G401 (cell line): ENCODE data around the gene SLIRP. TPM values are rescaled to one million over a fixed set of nuclear protein-coding genes. Genes with fewer than 3 reads are reported as not detected.
A peak's percentile ranks its signal among the peaks of the same experiment; 100 is the strongest.
"Not testable (repeated sequence)": the region's sequence is repeated elsewhere in the genome, so short reads cannot be mapped to it uniquely, and the experiment has no call there.

Experiments
- DNase-seq: peaks from one replicate; pipeline ENCODE4 v3.0.0-alpha.2; 2015; ENCODE audit warnings: low spot score
- in situ Hi-C: cut with HindIII; loops from 2 replicates; pipeline ENCODE4 v1.10.0; 2016; ENCODE audit warnings: low sequenced_read_pairs, mixed read lengths
- total RNA-seq: library from RNA; depleted of rRNA; stranded (reverse); fragments of >200 nt; shearing (Covaris generic); gene quantifications from 2 replicates; pipeline ENCODE4 v1.2.3, GENCODE V29; 2014; rRNA removed

SLIRP gene
- total RNA-seq, 1 experiment from 2014 or later = 400 TPM

DNA sequence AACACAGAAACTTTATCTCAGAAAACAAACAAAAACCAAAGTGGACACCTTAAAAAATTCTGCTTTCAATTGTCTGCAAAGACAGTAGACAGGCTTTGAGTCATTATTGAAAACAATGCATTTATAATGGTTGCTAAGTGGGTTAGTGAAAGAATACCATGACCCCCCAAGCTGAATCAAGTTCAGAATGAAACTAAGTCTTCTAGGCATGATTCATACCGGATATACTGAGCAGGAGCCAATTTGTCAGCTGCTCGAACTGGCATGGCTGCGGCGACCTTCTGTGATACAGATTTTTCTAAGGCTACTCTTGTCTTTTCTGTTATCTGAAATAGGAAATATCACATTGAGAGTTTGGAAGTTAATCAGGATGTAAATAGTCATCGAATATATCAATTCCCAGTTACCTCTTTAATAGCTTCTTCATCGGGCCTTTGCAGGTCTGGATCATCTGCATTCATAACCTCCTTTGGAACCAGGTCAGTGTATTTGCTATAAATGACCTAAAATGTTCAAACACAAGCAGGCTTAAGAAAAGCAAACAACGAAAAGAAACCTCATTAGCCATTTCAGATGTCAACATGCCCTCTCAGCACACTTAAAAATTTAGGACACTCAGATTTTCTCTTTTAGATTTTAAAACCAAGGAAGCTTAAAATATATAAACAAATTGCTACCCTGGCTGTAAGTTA lies 30.8 kb downstream of the SLIRP start:
- peak; percentile 23 for DNase-seq
- in situ Hi-C loops = no loop called here

DNA sequence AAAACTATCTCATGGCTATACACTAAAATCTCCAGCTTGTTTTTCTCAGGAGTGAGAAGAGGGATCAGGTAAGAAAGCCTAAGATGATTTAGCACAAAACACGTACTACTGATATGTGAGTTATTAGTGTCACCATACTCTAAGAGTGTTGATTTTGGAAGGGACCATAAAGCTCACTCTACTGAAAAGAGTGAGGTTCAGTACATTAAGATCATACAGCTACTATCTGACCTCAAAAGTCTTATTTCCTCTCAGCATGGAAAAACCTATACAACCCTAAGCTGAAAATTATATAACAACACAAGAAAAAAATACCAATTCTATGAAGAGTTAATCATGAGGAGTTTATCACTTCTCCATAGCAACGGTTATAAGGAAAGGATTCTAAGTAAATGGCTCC lies 33.5 kb downstream of the SLIRP start:
- in situ Hi-C loops = no loop called here
- DNase-seq = no peak

DNA sequence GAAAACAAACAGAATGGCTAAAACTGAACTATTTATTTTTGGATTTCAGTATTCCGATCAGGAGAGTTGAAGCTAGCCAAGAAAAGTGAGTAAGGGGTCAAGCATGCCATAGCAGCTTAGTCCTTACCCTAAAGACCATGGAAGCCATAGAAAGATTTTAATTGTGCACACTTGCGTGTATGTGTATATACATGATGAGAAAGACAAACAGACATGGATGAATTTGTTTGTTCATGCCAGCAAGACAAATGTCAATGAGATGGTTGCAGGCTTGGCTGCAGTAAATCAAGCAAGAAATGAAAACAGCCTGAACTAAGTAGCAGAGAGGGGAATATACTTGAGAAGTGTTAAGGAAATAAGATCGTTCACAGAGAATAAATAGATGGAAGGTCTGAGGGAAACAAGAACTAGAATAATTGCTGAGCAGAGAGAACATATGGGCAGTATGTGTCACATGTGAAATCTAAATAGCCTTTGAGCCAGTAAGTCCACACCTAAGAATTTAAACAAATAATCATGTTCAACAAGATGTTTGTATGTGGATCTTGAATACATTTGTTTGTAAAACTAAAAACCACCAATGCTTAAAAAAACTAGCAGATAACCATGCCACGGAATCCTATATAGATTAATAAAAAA lies 38.3 kb downstream of the SLIRP start:
- no peak for DNase-seq
- in situ Hi-C loops = no loop called here

DNA sequence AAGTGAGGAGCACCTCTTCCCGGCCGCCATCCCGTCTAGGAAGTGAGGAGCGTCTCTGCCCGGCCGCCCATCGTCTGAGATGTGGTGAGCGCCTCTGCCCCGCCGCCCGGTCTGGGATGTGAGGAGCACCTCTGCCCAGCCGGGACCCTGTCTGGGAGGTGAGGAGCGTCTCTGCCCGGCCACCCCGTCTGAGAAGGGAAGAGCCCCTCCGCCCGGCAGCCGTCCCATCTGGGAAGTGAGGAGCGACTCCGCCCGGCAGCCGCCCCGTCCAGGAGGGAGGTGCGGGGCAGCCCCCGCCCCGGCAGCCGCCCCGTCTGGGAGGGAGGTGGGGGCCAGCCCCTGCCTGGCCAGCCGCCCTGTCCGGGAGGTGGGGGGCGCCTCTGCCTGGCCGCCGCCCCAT lies 39.5 kb downstream of the SLIRP start:
- in situ Hi-C loops, DNase-seq: not testable (repeated sequence)

DNA sequence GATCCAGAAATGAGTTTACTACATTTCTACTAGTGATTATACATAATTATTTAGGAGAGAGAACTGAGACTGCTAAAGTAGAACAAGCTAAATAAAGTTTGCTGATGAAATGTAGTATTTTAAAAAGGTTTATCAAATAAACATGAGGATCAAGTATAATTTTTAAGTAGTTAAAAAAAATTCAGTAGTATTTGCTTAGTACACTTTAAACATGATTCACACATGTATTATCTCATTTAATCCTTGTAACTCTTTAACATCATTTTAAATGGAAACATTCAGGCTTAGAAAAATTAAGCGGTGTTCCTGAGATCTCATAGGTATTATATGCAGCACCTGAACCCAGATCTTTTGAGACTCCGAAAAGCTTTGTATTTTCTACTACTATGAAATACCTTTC lies 44.4 kb downstream of the SLIRP start:
- in situ Hi-C loops = no loop called here
- DNase-seq = no peak

DNA sequence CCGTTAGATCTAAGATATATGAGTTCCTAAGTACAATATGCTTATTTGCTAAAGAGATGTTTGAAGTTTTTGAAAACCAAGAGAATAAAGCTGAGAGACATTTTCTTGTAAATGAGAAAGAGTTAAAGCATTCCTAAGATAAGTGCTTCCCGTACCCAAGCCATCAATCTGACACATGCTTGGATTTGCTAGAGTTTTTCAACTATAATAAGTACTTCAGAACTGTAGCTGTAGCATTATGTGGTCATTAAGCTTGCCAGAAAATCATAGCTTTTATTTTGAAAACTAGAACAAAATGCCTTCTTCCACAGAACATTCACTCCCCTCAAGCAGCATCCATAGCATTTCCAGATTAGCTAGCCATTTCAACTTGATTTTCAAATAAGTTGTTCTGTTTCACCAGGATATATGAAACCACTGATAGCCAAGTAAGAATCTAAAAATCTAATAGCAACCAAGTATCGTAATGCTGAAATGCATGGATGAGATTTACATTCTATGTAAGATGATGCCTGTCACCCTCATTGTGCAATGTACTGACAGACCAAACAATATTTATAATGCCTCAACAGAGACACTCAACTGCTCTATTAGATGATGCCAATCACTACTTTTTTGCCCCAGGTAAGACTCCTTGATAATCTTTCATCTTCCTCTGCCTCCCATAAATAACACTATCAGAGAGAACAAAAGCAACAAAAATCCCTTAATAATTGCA lies 45.1 kb downstream of the SLIRP start:
- in situ Hi-C loops = no loop called here
- DNase-seq = no peak

DNA sequence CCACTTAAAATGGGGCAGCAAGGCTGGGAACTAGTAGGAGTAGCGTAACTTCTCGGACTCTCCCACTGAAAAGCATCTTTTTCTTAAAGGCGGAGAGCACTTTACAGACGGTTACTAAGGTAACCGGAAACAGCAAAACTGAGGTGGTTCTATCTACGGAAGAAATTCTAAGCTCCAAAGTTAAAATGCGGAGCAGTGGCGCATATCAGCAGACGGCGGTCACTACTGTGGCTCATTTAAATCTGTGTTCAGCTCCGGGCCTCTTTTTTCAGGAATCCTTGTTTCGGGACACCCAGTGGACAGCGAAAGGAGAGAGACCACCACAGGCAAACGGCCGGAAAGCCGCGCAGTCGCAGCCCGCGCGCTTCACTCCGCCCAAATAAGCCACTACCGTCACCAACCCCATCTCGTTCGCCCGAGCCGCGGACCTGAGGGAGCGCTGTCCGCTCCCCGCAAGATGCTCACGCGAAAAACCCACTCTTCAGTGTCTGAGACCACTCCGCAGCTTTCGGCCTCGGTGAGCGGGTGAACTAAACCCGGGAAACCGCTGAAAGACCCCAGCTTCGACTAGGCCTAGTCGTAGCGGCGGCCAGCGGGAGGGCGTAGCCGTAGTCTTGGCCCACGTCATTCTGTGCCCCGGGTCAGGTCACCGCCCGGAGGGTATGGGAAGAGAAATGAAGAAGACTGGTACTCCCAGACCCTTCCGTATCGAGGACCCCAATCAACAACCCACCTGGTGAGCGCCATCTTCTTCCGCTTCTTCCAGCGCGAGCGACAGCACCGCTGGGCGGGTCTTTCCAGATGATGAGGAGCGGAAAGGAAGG lies 52.7 kb downstream of the SLIRP start, which contains the start of gene SNW1:
Gene SNW1, minus strand, starts transcription at position 776 of the 824 bp plus-strand sequence. Its CDS starts 29 bp downstream, at position 747.
- in situ Hi-C loops = no loop called here
- peak; percentile 97 for DNase-seq

DNA sequence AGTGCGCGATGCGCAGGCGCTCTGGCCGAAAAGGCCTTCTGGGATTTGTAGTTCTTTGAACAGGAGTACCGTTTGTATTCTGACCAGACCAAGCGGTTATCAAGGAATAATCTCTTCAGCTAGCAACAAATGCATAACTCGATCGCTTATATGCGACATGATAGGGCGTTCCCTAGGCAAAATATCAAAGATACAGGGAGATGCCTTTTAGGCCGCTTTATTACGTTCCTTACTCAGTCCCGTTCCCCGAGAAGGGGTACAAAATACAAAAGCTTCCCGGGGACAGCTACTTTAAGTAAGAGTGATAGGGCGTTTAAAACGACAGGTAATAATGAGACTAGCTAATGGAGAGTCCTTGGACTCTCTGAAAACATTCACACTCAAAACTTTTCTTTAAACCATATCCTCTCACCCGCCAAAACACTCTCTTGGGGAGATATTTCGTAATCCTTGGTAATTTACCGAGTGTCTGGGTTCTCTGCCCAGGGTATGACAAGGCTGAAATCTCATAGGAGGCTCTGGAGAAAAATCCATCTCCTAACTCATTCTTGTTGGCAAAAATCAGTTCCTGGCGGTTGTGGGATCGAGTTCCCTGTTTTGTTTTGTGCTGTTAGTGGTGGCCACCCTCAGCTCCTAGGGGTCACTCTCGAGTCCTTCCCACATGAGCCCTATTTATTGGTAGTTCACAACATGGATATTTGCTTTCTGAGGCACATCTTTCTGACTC lies 53.5 kb downstream of the SLIRP start:
- in situ Hi-C loops = no loop called here
- peak; percentile 47 for DNase-seq

DNA sequence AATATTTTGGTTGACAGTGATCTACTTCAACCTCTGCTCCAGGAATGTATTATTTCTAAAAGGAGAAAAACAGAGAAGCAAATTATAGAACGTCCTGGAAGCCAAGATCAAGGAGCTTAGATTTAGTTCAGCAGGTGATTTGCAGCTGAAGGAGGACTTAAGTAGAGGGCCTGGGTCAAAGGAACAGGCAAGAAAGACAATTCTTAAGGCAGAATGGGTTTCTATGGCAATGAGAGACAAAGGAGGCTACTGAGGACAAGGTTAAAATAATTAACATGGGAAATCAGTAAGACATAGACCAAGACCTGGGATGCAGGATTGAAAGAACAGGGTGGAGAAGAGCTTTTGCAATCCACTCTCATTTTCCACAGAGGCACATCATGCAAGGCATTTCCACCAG lies 55.4 kb downstream of the SLIRP start:
- DNase-seq = no peak
- in situ Hi-C loops = no loop called here

DNA sequence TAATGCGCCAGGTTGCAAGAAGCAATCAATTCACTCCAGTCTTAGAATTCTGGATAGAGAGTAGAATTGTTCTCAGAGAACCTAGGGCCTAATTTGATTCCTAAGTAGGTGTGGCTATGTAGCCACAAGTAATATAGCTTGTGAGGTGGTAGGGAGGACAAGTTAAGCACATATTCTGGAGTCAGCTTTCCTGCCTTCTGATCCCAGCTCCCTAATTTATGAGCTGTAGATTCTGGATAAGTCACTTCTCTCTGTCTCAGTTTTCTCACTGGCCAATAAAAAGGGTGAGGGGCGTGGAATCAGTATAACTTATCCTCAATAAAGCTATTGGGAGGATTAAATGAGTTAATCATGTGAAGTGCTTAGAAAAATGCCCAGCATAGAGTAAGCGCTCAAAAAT lies 56.1 kb downstream of the SLIRP start:
- DNase-seq = no peak
- in situ Hi-C loops = no loop called here

Other genes with a start within 250 kb of the SLIRP start
- 0.37 and 0.68 TPM in 2 replicates for gene ISM2, start 209.3 kb upstream of the SLIRP start, total RNA-seq
- 17.9 and 20.6 TPM in 2 replicates for gene SPTLC2, start 91.5 kb upstream of the SLIRP start, total RNA-seq
- 11.3 and 30.8 TPM in 2 replicates for gene ALKBH1, start 80 bp upstream of the SLIRP start, total RNA-seq
- gene SNW1, start 53.1 kb downstream of the SLIRP start, total RNA-seq = 50.4 and 91.2 TPM in 2 replicates
- gene ADCK1, start 92.0 kb downstream of the SLIRP start, total RNA-seq = 4.4 and 11.8 TPM in 2 replicates